CD4-positive, alpha-beta T cell treated with Interleukin-17A for 1 hour (primary cell): ENCODE results near the gene GALNT9.
"Not testable (repeated sequence)": the region's sequence is repeated elsewhere in the genome, so short reads cannot be mapped to it uniquely, and the experiment has no call there.

ENCODE experiments used
- DNase-seq: peaks from one replicate; pipeline ENCODE4 v3.0.0-alpha.2; 2020

GALNT9 gene

DNA sequence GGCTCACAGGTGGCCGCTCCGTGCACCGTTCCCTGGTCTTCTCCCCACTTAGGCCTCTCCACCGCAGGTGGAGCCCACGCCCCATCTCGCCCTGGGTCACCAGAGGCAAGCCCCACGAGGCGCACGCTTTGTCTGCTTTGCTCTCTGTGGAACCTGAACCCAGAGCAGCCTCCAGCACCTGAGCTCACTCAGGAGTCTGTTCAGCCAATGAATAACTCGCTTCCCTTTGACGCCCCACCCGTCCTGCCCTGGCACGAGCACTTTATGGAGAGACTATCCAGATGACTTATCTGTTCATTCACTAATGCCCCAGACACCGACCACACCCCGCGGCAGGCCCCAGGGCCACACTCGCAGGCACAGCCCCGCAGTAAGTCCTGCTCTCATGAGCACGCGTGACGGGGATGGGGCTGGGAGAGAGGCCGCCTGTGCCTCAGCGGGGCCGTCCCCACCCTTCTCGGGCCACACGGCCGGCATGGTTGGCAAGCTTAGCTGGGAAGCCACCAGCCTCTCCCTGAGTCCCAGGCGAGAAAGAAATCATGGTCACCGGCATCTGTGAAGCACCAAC is 100.1 kb downstream of the GALNT9 start:
- DNase-seq = no peak

DNA sequence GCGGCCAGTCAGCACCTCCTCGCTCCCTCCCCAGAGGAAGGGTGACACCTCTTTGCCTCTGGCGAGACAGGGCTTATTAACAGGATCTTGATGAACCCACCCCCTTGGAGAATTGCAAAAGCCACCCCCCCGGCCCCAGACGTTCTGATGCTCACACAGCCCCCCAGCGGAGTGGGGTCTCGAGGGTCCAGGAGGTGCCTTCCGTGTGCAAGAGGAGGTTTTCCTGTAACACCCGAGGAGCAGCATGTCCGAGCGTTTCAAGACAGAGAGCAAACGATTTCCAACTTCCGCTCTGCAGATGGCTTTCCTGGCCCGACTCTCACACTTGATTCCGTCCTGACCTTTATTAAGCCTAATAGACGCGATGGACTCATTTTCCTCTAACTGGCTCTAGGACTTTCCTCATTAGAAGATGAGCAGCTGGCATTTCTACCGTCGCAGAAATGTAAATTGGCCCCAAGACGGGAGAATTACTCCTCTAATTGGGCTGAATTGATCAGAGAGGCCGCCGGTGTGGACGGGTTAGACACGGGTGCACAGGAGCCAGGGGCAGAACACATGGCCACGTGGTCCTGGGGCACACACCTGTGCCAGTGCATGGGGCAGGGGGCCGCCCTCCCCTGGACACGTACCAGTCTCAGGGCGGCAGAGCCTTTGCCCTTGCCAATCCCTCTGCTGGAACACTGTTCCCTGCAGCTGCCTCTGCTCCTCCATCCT is 100.8 kb downstream of the GALNT9 start:
- DNase-seq = no peak

DNA sequence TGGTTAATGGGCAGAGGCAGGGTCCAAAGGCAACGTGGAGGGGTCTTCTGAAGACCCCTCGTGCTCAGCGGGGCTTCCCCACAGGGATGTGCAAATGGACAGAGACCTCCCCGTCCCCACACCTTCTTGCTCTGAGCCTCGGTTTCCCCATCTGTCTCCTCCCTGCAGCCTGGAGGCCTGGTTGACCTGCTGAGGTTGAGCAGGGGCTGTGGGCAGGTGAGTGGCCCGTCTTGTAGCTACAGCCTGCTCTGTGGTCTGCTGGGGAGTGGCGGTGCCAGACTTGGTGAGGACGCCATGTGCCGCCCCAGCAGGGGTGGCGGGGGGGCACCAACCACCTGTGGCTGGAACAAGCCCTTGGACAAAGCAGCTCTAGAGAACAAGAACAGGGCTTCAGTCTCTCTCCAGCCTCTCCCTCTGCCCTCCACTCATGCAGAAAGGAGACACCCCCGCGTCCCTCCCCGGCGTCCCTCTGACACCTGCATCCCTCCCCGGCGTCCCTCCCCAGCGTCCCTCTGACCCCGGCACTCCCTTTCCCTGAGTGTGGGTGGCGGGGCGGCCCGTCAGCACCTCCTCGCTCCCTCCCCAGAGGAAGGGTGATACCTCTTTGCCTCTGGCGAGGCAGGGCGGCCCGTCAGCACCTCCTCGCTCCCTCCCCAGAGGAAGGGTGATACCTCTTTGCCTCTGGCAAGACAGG is 101.5 kb downstream of the GALNT9 start:
- no peak for DNase-seq

DNA sequence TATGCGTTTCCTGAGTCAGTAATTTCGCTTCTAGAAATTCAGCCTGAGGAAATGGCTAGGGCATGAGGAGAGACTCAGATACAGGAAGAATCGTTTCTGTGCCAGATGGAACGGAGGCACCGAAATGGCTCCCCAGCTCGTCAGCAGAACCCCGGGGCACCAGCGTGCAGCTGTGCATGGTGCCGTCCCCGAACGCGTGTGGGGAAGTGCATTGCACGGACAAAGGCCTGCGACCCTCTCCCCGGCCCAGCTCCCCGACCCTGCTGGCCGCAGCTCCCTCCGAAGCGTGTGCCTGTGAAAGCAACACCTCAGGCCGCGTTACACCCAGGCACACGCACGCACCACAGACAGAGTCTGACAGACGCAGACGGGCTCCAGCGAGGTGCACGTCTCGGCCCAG is 102.3 kb downstream of the GALNT9 start:
- no peak for DNase-seq

DNA sequence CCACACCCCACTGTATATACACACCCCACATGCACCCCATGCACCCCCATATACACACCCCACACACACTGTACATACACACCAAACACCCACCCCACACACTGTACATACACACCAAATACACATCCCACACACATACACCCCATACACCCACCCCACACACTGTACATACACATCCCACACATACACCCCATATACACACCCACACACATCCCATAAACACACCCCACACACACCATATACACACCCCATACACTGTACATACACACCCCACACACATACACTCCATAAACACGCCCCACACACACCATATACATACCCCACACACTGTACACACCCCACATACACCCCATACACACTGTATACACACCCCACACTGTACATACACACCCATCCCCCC is 102.8 kb downstream of the GALNT9 start:
- DNase-seq = no peak

DNA sequence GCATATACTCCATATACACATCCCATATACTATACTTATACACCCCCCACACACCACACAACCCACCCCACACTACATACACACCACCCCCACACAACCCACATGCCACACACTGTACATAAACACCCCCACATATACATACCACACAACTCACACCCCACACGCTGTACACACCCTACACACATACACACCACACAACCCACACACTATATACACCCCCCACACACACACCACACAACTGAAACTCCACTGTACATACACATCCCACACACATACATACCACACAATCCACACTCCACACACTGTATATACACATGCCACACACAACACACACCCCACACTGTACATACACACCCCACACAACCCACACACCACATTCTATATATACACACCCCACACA is 104.2 kb downstream of the GALNT9 start:
- DNase-seq = no peak

DNA sequence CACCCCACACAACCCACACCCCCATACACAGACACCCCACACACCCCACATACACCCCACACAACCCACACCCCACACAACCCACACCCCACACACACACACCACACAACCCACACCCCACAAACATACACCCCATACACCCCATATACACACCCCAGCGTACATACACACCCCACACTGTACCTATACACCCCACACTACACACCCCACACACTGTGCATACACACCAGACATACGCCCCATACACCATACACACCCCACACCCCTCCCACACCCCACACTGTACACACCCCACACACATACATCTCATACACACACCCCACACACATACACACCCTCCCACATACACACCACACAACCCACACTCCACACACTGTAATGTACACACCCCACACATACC is 104.9 kb downstream of the GALNT9 start:
- DNase-seq = no peak

DNA sequence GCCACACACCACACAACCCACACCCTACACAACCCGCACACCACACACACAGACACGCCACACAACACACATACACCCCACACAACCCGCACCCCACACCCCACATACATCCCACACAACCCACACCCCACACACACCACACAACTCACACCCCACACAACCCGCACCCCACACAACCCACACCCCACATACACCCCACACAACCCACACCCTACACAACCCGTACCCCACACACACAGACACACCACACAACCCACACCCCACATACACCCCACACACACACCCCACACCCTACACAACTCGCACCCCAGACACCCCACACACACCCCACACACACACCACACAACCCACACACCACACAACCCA is 106.6 kb downstream of the GALNT9 start:
- DNase-seq = no peak

DNA sequence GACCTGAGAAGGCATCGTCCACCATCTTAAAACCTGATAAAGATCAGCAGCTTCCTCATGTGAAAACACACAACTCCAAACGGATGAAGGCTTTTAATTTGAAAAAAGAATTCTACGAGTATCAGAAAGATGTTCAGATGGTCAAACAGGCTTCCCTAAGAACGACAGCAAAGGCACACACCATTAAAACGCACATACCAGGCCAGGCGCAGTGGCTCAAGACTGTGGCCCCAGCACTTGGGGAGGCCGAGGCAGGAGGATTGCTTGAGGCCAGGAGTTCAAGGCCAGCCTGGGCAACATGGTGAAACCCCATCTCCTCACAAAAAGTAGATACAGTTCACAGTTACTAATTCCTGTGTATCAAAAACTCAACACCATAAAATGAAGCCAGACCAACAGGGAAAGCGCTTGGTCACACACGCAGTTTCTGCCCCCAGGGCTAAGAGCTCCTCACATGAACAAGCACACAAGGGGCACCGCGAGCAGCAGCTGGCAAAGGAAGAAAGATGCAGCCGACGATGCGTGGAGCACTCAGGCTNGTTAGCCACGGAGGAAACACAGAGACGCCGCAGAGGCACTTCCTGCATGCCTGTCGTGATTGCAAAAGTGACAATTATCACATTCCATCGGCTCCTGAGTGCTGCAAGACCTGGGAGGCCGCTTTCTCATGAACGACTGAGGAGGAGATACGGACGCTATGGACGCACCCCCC is 107.1 kb downstream of the GALNT9 start:
- DNase-seq = peak; percentile 55

DNA sequence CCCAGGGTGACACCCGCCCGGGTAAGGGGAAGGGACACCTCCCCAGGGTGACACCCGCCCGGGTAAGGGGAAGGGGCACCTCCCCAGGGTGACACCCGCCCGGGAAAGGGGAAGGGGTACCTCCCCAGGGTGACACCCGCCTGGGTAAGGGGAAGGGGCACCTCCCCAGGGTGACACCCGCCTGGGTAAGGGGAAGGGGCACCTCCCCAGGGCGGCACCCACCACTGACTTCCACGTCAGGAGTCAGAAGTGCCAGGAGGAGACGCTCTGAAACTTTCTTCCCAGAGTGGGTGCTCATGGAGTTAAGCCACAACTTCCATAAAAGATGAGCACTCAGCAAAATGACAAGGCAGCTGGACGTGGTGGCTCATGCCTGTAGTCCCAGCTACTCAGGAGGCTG is 109.6 kb downstream of the GALNT9 start:
- not testable (repeated sequence) for DNase-seq

DNA sequence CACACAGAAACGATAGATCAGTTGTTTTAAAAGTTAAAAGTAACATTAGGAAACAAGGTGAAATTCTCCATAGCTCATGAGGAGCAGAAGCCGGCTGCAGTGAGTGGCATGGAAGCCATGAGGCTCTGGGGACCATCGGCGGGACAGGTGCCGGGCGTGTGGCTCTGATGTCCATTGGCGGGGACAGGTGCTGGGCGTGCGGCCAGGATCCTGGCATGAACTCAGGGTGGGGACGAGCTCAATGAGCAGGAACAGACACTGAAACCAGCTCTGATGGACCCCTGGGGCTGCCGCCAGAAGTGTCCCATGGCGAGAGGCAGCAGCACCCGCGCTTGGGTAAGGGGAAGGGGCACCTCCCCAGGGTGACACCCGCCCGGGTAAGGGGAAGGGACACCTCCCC is 110.1 kb downstream of the GALNT9 start:
- DNase-seq = no peak

DNA sequence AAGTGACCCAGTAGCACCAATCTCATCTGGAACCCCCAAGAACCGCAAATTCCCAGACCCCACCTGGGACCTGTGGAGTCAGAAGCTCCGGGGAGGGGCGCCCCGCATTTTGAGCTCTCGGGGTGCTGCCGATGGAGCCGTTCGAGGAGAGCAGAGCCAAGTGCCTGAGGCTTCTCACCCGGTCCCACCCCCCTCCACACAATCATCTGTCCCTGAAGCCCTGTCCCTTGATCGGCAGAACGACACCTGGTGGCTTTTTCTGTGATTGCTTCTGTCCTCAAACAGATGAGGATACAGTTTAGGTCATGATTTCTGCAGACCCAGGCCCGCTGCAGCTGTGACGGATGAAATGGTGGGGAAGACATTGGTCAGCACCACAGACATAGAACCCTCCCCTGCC is 110.5 kb downstream of the GALNT9 start:
- peak; percentile 65 for DNase-seq

DNA sequence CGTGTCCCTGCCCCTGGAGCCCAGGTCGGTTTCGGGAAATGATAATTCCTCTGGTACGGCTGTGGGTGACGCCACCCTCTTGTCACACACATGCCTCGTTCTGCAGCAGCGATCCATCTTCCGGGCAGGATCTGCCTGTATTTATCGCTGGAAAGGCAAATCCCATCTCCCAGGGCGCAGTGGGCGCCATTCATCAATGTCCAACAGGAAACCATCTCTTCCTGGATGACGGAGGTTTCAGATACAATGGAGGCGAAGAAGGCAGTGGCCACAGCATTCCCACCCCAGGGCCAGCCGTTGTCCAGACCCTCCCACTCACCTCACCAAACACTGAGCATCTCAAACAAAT is 110.9 kb downstream of the GALNT9 start:
- DNase-seq = no peak

DNA sequence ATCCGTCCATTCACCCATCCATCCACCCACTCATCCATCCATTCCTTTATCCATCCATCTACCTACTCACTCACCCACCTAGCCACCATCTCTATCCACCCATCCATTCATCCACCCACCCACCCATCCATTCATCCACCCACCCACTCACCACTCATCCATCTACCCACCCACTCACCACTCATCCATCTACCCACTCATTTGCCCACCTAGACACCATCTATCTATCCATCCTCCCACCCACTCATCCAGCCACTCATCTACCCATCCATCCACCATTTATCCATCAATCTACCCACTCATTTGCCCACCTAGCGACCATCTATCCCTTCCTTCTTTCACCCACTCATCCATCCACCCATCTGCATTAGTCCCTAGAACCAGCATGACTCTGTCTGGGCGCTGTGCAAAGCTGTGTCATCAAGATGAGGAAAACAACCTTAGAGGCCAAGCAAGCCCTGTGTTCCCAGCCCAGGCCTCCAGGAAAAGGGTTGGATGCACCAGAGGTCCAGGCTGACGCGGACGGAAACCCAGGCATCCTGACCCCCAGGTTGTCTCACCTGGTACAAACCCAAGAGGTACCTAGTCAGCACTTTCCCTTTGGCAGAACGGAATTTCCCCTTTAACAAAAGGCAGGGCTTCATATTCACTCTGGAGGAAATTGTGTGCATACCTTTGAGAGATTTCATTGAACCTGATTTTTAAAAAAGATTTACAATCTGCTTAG is 111.4 kb downstream of the GALNT9 start:
- no peak for DNase-seq

DNA sequence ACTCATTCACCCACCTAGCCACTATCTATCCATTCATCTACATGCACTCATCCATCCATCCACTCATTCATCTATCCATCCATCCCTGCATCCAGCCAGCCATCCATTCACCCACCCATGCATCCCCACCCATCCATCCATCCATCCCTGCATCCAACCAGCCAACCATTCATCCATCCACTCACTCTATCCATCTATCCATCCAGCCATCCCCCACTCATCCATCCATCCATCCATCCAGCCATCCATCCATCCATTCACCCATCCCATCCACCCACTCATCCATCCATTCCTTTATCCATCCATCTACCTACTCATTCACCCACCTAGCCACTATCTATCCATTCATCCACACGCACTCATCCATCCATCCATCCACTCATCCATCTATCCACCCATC is 112.0 kb downstream of the GALNT9 start:
- DNase-seq = no peak

DNA sequence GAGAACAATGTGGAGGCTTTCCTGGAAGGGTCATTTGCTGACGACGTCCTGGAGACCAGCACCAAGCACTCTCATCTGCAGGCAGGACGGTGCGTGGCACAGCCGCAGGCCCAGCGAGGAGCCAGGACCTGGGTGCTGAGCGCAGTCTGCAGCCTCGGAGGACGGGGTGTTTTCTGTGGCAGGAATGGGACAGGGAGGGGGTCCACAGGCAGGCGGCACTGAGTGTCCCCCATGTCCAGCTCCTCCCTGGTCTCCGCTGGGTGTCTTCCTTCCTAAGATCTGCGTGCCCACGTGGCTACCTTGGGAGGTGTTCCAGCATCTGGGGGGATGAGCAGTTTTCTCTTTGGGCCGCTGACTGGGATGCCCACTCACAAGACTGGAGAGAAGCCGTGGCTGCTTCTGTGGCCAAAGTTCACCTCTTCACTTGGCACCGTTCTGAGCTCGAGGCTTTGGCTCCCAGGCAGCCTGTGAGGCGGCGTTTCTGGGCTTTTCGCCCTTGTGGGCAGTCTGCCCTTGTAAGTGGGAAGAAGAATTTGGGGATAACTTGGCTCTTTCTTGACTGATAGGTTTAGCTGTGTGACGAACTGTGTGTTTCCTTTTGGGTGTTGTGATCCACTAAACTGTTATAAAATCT is 112.9 kb downstream of the GALNT9 start:
- no peak for DNase-seq

DNA sequence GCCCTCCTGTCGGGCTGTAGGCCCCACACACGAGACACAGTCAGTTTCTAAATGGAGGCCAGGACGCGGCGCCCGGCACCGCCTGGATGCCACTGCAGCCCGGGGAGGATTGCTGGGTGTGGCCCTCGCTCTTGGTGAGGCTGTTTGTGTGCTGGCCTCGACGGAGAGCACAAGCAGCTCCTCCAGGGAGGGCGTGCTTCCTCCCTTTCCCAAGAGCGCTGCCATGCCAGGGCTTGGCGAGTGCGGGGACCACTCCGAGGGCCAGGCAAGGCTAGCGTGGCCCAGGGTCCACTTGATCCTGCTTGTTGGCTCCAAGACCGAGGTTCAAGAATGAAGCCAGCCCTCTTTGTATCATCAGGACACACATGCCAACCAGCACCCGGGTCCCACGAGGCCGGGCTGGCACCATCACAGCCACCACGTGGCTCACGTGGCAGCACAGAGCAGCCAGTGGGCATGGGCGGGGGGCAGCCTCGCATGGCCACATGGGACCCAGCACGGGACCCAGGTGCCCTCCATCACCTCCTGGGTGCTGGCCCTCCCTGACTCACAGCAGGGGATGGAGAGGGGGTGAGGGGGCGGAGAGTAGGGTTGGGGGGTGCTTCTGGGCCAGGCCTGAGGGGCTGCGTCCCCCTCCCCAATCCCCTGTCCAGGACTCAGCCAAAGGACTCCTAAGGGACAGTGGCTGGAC is 113.9 kb downstream of the GALNT9 start:
- no peak for DNase-seq

DNA sequence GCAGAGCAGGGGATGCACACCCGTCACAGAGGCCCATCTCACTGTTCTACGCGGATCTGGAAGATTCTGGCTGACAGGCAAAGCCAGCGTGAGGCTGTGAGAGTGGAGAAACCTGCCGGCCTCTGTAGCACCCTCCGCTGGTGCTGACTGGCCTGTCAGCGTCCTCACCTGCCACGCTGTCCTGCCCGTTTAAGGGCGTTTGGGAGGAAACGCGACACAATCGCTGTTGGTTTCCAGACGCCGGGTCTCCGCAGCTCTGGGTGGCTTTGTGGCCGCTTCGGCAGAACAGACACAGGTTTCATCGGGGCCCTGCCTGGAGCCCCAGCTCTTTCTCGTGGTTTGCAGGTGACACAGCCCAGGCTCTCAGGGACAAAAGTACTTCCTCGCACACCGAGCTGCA is 114.5 kb downstream of the GALNT9 start:
- no peak for DNase-seq

DNA sequence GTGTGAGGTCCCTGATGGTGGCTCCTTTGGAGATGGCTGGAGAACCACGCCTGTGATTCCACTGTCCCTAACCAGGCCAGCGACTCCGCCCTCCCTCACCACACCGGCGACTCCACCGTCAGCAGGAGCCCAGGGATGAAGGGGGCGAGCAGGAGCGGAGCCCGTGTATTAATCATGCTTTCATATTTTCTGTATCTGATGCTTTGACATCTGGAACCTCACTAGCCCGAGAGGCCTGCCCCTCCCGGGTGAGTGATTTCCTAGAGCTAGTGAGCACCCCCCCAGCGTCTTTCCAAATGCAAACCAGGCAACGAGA is 115.3 kb downstream of the GALNT9 start:
- no peak for DNase-seq

DNA sequence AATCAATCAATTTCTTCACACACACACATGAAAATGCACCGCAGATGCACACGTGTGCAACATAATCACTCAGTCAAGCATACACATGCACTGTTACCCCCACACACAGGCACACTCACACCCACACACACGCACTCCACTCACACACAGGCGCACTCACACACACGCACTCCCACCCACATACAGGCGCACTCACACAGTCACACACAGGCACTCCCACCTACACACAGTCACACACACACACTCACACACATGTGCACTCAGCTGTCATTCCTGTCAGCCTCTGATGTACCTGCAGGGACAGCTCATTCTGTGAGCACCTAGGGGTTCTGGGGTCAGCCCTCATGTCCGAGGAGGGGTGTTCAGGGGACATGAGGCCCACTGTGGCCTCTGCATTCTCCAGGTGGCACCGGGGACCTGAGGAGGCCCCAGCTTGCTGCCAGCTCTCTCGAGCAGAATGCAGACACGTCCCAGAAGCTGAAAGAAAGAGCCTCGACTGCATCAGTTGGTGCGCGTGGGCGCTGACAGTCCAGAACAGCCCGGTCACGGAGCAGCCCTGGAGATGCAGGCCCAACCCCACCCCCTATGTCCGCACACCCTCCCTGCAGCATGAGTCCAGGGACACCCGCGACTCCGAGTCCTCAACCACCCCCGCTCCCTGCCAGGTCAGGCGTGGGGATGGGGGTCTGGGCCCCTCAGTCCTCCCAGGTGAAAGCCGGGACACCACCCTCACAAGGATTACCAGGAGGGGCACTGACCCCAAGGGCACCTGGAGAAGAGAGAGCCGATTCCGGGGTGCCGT is 115.8 kb downstream of the GALNT9 start:
- DNase-seq = no peak

DNA sequence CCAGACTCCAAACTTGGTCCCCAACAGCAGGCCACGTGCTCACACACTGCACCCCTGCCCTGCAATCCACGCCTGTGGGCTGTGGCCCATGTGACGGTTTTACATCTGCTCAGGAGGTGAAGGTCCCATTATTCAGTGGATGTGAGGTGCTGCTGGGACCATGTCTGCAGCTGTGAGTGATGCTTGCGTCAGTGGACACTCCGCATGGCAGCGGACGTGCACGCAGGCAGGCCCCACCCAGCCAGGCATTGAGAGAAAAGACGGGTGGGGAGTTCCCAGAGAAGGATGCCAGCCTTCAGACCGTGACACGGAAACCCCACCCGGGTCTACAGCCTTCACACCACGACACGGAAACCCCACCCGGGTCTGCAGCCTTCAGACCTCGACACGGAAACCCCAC is 117.6 kb downstream of the GALNT9 start:
- DNase-seq = peak; percentile 59

DNA sequence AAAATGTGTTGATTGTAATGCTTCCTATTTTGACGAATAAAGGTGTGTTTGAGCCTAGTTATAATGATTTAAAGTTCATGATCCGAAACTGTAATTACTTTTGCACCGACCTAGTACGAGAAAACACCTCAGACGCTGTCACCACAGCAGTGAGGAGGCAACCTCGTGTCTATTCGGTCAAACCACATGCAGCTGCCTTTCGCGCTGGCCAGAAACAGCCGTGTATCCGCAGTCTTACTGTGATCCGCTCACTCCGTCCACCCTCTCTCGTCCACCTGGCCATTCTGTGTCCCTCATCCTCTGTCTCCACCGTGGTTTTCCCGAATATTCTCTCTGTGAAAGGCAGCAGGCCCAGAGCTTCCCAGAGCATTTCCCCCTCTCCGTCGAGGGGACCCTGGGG is 118.1 kb downstream of the GALNT9 start:
- no peak for DNase-seq
